Measurements from ENCODE around the gene BLM.

DNA sequence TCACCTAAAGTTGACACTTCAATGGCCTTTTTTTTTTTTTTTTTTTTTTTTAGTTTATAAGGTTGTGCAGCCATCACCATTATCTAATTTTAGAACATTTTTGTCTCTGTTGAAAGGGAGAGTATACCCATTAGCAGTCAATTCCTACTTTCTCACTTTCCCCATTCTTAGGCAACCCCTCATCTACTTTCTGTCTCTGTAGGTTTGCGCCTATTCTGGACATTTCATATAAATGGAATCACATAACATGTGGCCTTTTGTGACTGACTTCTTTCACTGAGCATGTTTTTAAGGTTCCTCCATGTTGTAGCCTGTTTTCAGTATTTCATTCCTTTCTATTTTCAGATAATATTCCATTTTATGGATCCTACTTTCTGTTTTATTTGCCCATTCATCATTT lies 56.3 kb downstream of the BLM start:
- TF ChIP-seq, protein P1, sequence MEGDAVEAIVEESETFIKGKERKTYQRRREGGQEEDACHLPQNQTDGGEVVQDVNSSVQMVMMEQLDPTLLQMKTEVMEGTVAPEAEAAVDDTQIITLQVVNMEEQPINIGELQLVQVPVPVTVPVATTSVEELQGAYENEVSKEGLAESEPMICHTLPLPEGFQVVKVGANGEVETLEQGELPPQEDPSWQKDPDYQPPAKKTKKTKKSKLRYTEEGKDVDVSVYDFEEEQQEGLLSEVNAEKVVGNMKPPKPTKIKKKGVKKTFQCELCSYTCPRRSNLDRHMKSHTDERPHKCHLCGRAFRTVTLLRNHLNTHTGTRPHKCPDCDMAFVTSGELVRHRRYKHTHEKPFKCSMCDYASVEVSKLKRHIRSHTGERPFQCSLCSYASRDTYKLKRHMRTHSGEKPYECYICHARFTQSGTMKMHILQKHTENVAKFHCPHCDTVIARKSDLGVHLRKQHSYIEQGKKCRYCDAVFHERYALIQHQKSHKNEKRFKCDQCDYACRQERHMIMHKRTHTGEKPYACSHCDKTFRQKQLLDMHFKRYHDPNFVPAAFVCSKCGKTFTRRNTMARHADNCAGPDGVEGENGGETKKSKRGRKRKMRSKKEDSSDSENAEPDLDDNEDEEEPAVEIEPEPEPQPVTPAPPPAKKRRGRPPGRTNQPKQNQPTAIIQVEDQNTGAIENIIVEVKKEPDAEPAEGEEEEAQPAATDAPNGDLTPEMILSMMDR (IDR thresholded peaks at IDR 0.05; ENCODE audit: insufficient read depth, low read depth, low read length): no peak
- TF ChIP-seq EZH2 (IDR thresholded peaks at IDR 0.05; ENCODE audit: insufficient read depth, low read length): no peak

All from astrocyte (in vitro differentiated cells and primary cell).